ENCODE measurements around the gene GAS5. TPM values are rescaled to one million over a fixed set of nuclear protein-coding genes. Genes with fewer than 3 reads are reported as not detected.
A peak's percentile ranks its signal among the peaks of the same experiment; 100 is the strongest.

GAS5 gene
- total RNA-seq, 1 experiment from 2014 or later: 798 TPM

DNA sequence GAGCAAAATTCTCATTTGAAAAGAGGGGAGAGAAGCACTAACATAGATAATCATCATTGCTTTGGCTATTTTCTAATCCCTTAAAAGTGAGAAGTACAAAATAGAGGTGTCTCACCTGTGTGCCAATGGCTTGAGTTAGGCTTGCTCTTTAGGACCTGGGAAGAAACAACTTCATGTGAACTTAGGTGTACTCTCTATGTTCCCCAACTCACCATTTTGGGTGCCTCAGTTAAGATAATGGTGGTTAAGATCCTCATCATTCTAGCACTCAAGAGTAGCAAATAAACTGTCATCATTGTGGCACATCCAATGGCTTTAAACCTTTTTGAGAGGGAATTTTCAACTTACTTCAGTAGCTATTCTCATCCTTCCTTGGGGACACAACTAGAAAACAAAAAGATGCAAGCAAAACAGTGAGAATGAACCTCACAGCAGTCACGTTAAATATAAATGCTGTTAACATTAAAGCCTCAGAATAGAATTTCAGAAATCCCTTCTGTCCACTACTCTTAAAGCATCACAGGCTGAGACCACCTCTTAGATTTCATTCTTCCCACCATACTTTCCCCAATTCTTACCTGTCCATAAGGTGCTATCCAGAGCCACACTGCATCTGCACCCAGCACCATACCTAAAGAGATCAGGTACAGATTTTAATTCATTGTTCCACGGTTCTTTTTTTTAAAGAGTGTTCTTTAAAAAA lies 1.2 kb downstream of the GAS5 start:
- no peaks in the 10 kb centered on the region for H3K9me2 ChIP-seq (ENCODE audit: insufficient read depth)
- ChIA-PET RAD21 (ENCODE audit: low non-redundant PET in 1 of 2, low total read pairs in 2 of 2, uncharacterized antibody in 2 of 2, unreplicated experiment in 2 of 2) (no interaction called here), CTCF (no interaction called here), POLR2A (interaction anchor here (1.5 to 2.2 kb wide), 2 partner anchors 15 to 42 kb away, joined by 3 to 5 read pairs; partner anchors contain the start of gene CENPL)
- peaks cover 38% of the 10 kb centered on the region for H3K79me2 ChIP-seq (ENCODE audit: insufficient read depth, low read length)
- DNase-seq (ENCODE audit: low read depth, low spot score): no peak
- peaks cover 11 to 43% of the 10 kb centered on the region in 2 experiments; a peak in 3 of 4 replicates for H3K4me1 ChIP-seq (ENCODE audit: control insufficient read depth in 1 of 2, insufficient read depth in 2 of 2, low read length in 2 of 2)
- H3K9me3 ChIP-seq (ENCODE audit: control insufficient read depth in 1 of 2, insufficient read depth in 1 of 2, low read depth in 1 of 2, low read length in 2 of 2): no peaks in the 10 kb centered on the region
- TF ChIP-seq, protein P1, sequence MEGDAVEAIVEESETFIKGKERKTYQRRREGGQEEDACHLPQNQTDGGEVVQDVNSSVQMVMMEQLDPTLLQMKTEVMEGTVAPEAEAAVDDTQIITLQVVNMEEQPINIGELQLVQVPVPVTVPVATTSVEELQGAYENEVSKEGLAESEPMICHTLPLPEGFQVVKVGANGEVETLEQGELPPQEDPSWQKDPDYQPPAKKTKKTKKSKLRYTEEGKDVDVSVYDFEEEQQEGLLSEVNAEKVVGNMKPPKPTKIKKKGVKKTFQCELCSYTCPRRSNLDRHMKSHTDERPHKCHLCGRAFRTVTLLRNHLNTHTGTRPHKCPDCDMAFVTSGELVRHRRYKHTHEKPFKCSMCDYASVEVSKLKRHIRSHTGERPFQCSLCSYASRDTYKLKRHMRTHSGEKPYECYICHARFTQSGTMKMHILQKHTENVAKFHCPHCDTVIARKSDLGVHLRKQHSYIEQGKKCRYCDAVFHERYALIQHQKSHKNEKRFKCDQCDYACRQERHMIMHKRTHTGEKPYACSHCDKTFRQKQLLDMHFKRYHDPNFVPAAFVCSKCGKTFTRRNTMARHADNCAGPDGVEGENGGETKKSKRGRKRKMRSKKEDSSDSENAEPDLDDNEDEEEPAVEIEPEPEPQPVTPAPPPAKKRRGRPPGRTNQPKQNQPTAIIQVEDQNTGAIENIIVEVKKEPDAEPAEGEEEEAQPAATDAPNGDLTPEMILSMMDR (IDR thresholded peaks at IDR 0.05 in 2 of 3, conservative IDR thresholded peaks at IDR 0.05 in 1 of 3; ENCODE audit: borderline replicate concordance in 1 of 3, insufficient read depth in 1 of 3, low read depth in 2 of 3, low read length in 2 of 3): no peak
- TF ChIP-seq, protein P2, sequence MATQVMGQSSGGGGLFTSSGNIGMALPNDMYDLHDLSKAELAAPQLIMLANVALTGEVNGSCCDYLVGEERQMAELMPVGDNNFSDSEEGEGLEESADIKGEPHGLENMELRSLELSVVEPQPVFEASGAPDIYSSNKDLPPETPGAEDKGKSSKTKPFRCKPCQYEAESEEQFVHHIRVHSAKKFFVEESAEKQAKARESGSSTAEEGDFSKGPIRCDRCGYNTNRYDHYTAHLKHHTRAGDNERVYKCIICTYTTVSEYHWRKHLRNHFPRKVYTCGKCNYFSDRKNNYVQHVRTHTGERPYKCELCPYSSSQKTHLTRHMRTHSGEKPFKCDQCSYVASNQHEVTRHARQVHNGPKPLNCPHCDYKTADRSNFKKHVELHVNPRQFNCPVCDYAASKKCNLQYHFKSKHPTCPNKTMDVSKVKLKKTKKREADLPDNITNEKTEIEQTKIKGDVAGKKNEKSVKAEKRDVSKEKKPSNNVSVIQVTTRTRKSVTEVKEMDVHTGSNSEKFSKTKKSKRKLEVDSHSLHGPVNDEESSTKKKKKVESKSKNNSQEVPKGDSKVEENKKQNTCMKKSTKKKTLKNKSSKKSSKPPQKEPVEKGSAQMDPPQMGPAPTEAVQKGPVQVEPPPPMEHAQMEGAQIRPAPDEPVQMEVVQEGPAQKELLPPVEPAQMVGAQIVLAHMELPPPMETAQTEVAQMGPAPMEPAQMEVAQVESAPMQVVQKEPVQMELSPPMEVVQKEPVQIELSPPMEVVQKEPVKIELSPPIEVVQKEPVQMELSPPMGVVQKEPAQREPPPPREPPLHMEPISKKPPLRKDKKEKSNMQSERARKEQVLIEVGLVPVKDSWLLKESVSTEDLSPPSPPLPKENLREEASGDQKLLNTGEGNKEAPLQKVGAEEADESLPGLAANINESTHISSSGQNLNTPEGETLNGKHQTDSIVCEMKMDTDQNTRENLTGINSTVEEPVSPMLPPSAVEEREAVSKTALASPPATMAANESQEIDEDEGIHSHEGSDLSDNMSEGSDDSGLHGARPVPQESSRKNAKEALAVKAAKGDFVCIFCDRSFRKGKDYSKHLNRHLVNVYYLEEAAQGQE (IDR thresholded peaks at IDR 0.05; ENCODE audit: low read depth): no peak
- TF ChIP-seq ZFX (IDR thresholded peaks at IDR 0.05) (no peak), SIN3A (IDR thresholded peaks at IDR 0.05; ENCODE audit: low read depth) (0 out of 2 replicates have a peak, but pooled peaks have one; percentile 15)
- ATAC-seq: no peak
- peaks cover 33 to 43% of the 10 kb centered on the region in 2 experiments for H3K36me3 ChIP-seq (ENCODE audit: control insufficient read depth in 1 of 2, insufficient read depth in 2 of 2, low read length in 2 of 2)
- no peaks in the 10 kb centered on the region for H3K27me3 ChIP-seq (ENCODE audit: insufficient read depth, low read length)
- H4K20me1 ChIP-seq (ENCODE audit: insufficient read depth): peaks cover 39% of the 10 kb centered on the region; the same call in 1 of the 2 replicates
- peak overlapping the region; percentile 69 to 94 for H3K4me3 ChIP-seq (replicated peaks in 1 of 2; ENCODE audit: low read depth in 1 of 2, low read length in 2 of 2)
- H3K4me2 ChIP-seq (ENCODE audit: low read length): peak overlapping the region; percentile 85
- no TSS peak for BruUV-seq (replicated peaks)
- intact Hi-C loops (cut with micrococcal nuclease): loop anchor here (10.0 kb wide), 1 partner anchor 348 kb away; no protein-coding TSS in a partner anchor
- H3K9ac ChIP-seq (ENCODE audit: low read length): peak overlapping the region; percentile 94
- no peak overlapping the region for H2AFZ ChIP-seq (ENCODE audit: low read depth, low read length, poor library complexity, severe bottlenecking)
- peak overlapping the region; percentile 91 for H3K27ac ChIP-seq (ENCODE audit: low read depth, low read length)

All from HCT116 (cell line).